Measurements from ENCODE around the gene CENPT.

CENPT gene

GRCh38 chr16:67847064-67847861 lies at the start of gene CENPT:
CENPT (minus strand) TSS chr16:67847693; CDS start chr16:67833859, 13,834 bp downstream.
- H3K27ac ChIP-seq (ENCODE audit: low read length): peak within 1 kb of the TSS; percentile 93
- H3K9ac ChIP-seq (ENCODE audit: low read length in 2 of 2): peak within 1 kb of the TSS; percentile 88 to 95
- H3K4me1 ChIP-seq (ENCODE audit: control insufficient read depth, insufficient read depth, low read length): peaks cover 55% of the 10 kb centered on the region
- no peaks in the 10 kb centered on the region for H3K36me3 ChIP-seq (ENCODE audit: control insufficient read depth in 2 of 2, insufficient read depth in 2 of 2, low read length in 2 of 2)
- no peaks in the 10 kb centered on the region for H3K9me3 ChIP-seq (ENCODE audit: control insufficient read depth in 2 of 2, low read length in 2 of 2)
- H3K4me3 ChIP-seq (ENCODE audit: low read length in 2 of 2): peak within 1 kb of the TSS; percentile 93 to 96
- H3K27me3 ChIP-seq (ENCODE audit: control insufficient read depth in 1 of 2, insufficient read depth in 2 of 2, low read length in 2 of 2): no peaks in the 10 kb centered on the region

GRCh38 chr16:67897231-67897630 lies 49.7 kb upstream of the CENPT start:
- Histone ChIP-seq H3K27ac (ENCODE audit: low read length) (no peak overlapping the region), H3K27me3 (ENCODE audit: control insufficient read depth in 1 of 2, insufficient read depth in 2 of 2, low read length in 2 of 2) (no peaks in the 10 kb centered on the region), H3K9me3 (ENCODE audit: control insufficient read depth in 2 of 2, low read length in 2 of 2) (no peaks in the 10 kb centered on the region), H3K4me1 (ENCODE audit: control insufficient read depth, insufficient read depth, low read length) (peaks cover 28% of the 10 kb centered on the region), H3K9ac (ENCODE audit: low read length in 2 of 2) (peak overlapping the region in 1 of 2 donors; percentile 6), H3K4me3 (ENCODE audit: low read length in 2 of 2) (no peak overlapping the region), H3K36me3 (ENCODE audit: control insufficient read depth in 2 of 2, insufficient read depth in 2 of 2, low read length in 2 of 2) (no peaks in the 10 kb centered on the region)

DNA sequence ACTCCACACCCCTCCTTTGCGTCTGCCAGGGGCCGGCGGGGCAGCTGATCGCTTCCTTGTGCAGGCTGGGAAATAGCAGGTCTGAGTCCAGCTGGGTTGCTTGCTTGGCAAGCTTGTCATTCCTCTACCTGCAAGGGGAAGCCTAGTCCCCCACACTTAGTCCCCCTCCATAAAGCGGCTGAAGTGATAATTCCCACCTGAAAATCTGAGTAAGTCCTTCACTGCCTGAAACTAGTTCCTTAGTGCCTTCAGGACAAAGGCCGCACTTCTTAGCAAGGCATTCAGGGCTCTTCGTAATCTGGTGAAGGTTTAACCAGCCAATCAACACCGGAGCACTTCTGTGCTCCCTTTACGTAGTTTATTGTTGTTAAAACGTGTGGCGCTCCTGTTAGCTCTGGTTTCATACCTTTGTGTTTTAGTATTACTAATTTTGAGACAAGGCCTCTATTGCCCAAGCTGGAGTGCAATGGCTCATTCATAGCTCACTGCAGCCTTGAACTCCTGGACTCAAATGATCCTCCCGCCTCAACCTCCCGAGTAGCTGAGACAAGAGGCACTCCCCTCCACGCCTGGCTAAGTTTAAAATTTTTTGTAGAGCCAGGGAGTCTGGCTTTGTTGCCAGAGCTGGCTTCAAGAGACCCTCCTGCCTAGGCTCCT lies 46.4 kb upstream of the CENPT start:
- H3K4me3 ChIP-seq (ENCODE audit: low read length in 2 of 2): peak overlapping the region; percentile 75 to 96
- no peaks in the 10 kb centered on the region for H3K27me3 ChIP-seq (ENCODE audit: control insufficient read depth in 1 of 2, insufficient read depth in 2 of 2, low read length in 2 of 2)
- no peaks in the 10 kb centered on the region for H3K9me3 ChIP-seq (ENCODE audit: control insufficient read depth in 2 of 2, low read length in 2 of 2)
- peak overlapping the region; percentile 90 for H3K27ac ChIP-seq (ENCODE audit: low read length)
- no peaks in the 10 kb centered on the region for H3K36me3 ChIP-seq (ENCODE audit: control insufficient read depth in 2 of 2, insufficient read depth in 2 of 2, low read length in 2 of 2)
- H3K4me1 ChIP-seq (ENCODE audit: control insufficient read depth, insufficient read depth, low read length): peaks cover 30% of the 10 kb centered on the region
- peak overlapping the region; percentile 96 to 99 for H3K9ac ChIP-seq (ENCODE audit: low read length in 2 of 2)

- Histone ChIP-seq H3K27me3 (ENCODE audit: control insufficient read depth in 1 of 2, insufficient read depth in 2 of 2, low read length in 2 of 2) (no peaks in the 10 kb centered on the region), H3K27ac (ENCODE audit: low read length) (peak within 1 kb of the TSS; percentile 90), H3K4me1 (ENCODE audit: control insufficient read depth, insufficient read depth, low read length) (peaks cover 30% of the 10 kb centered on the region), H3K9me3 (ENCODE audit: control insufficient read depth in 2 of 2, low read length in 2 of 2) (no peaks in the 10 kb centered on the region), H3K4me3 (ENCODE audit: low read length in 2 of 2) (peak within 1 kb of the TSS; percentile 87 to 96), H3K36me3 (ENCODE audit: control insufficient read depth in 2 of 2, insufficient read depth in 2 of 2, low read length in 2 of 2) (no peaks in the 10 kb centered on the region), H3K9ac (ENCODE audit: low read length in 2 of 2) (peak within 1 kb of the TSS; percentile 96 to 99)
These were observed 45.6 kb upstream of the CENPT start, which contains the start of gene PSKH1 for GRCh38 chr16:67892899-67893742. PSKH1 (plus strand) TSS chr16:67893254; CDS start chr16:67908750, 15,496 bp downstream.

GRCh38 chr16:67892375-67892774 lies 44.9 kb upstream of the CENPT start:
- Histone ChIP-seq H3K36me3 (ENCODE audit: control insufficient read depth in 2 of 2, insufficient read depth in 2 of 2, low read length in 2 of 2) (no peaks in the 10 kb centered on the region), H3K27ac (ENCODE audit: low read length) (peak overlapping the region; percentile 55), H3K9me3 (ENCODE audit: control insufficient read depth in 2 of 2, low read length in 2 of 2) (no peaks in the 10 kb centered on the region), H3K27me3 (ENCODE audit: control insufficient read depth in 1 of 2, insufficient read depth in 2 of 2, low read length in 2 of 2) (no peaks in the 10 kb centered on the region), H3K9ac (ENCODE audit: low read length in 2 of 2) (peak overlapping the region; percentile 75 to 79), H3K4me3 (ENCODE audit: low read length in 2 of 2) (peak overlapping the region; percentile 76 to 87), H3K4me1 (ENCODE audit: control insufficient read depth, insufficient read depth, low read length) (peaks cover 29% of the 10 kb centered on the region)

DNA sequence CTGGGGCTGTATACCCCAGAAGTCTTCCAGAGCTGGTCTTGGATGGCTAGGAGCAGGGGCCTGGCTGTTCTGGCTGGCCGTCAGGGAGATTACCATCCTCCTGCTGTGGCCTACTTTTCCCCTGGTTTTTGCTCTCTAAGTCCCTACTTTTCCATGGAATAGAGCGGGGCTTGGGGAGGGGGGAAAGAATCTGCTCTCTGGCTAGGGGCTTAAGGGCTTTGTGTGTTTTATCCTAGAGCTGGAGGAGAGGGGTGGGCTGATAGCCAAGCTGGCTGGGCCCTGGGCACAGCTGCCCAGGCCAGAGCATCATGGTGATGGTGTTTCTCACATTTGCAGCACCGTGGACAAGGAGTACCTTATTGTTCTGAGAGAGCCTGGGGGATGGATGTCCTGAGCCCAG lies 40.8 kb upstream of the CENPT start:
- Histone ChIP-seq H3K9me3 (ENCODE audit: control insufficient read depth in 2 of 2, low read length in 2 of 2) (no peaks in the 10 kb centered on the region), H3K27me3 (ENCODE audit: control insufficient read depth in 1 of 2, insufficient read depth in 2 of 2, low read length in 2 of 2) (no peaks in the 10 kb centered on the region), H3K9ac (ENCODE audit: low read length in 2 of 2) (no peak overlapping the region), H3K36me3 (ENCODE audit: control insufficient read depth in 2 of 2, insufficient read depth in 2 of 2, low read length in 2 of 2) (peaks cover 3% of the 10 kb centered on the region in 2 donors), H3K4me3 (ENCODE audit: low read length in 2 of 2) (no peak overlapping the region), H3K4me1 (ENCODE audit: control insufficient read depth, insufficient read depth, low read length) (peaks cover 21% of the 10 kb centered on the region), H3K27ac (ENCODE audit: low read length) (no peak overlapping the region)

DNA sequence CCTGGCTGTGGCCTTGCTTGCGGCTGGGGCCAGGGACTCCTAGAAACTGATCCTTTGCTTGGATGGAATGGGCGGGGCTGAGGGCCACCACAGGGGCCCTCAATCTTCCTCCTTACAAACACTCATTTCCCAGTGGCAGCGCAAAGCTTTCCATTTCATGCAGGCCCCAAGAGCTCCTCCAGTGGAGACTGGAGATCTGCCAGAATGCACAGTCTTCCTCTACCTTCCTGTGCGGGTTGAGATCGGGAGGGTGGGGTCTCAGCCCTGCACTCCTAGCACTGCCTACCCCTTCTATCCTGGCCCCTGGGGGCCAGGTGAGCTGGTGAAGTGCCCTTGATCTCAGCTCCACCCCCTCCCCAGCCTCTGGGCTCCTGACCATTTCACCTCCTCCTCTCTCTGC lies 38.9 kb upstream of the CENPT start:
- no peak overlapping the region for H3K4me3 ChIP-seq (ENCODE audit: low read length in 2 of 2)
- no peaks in the 10 kb centered on the region for H3K27me3 ChIP-seq (ENCODE audit: control insufficient read depth in 1 of 2, insufficient read depth in 2 of 2, low read length in 2 of 2)
- no peak overlapping the region for H3K27ac ChIP-seq (ENCODE audit: low read length)
- peaks cover 15% of the 10 kb centered on the region for H3K4me1 ChIP-seq (ENCODE audit: control insufficient read depth, insufficient read depth, low read length)
- no peaks in the 10 kb centered on the region for H3K9me3 ChIP-seq (ENCODE audit: control insufficient read depth in 2 of 2, low read length in 2 of 2)
- peaks cover 23% of the 10 kb centered on the region in 2 donors for H3K36me3 ChIP-seq (ENCODE audit: control insufficient read depth in 2 of 2, insufficient read depth in 2 of 2, low read length in 2 of 2)
- H3K9ac ChIP-seq (ENCODE audit: low read length in 2 of 2): no peak overlapping the region

DNA sequence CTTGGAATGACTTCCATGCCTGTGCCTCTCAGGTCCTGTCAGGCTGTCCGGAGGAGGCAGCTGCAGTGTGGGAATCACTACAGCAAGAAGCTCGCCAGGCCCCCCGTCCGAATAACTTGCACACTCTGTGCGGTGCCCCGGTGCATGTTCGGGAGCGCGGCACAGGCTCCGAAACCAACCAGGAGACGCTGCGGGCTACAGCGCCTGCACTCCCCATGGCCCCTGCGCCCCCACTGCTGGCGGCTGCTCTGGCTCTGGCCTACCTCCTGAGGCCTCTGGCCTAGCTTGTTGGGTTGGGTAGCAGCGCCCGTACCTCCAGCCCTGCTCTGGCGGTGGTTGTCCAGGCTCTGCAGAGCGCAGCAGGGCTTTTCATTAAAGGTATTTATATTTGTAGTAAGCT lies 38.5 kb upstream of the CENPT start:
- no peaks in the 10 kb centered on the region for H3K27me3 ChIP-seq (ENCODE audit: control insufficient read depth in 1 of 2, insufficient read depth in 2 of 2, low read length in 2 of 2)
- H3K4me1 ChIP-seq (ENCODE audit: control insufficient read depth, insufficient read depth, low read length): peaks cover 15% of the 10 kb centered on the region
- no peak overlapping the region for H3K9ac ChIP-seq (ENCODE audit: low read length in 2 of 2)
- H3K36me3 ChIP-seq (ENCODE audit: control insufficient read depth in 2 of 2, insufficient read depth in 2 of 2, low read length in 2 of 2): peaks cover 27% of the 10 kb centered on the region in 2 donors
- no peaks in the 10 kb centered on the region for H3K9me3 ChIP-seq (ENCODE audit: control insufficient read depth in 2 of 2, low read length in 2 of 2)
- H3K27ac ChIP-seq (ENCODE audit: low read length): no peak overlapping the region
- H3K4me3 ChIP-seq (ENCODE audit: low read length in 2 of 2): no peak overlapping the region

- peaks cover 15% of the 10 kb centered on the region for H3K4me1 ChIP-seq (ENCODE audit: control insufficient read depth, insufficient read depth, low read length)
- H3K4me3 ChIP-seq (ENCODE audit: low read length in 2 of 2): no peak overlapping the region
- no peak overlapping the region for H3K9ac ChIP-seq (ENCODE audit: low read length in 2 of 2)
- H3K27ac ChIP-seq (ENCODE audit: low read length): peak overlapping the region; percentile 41
- no peaks in the 10 kb centered on the region for H3K27me3 ChIP-seq (ENCODE audit: control insufficient read depth in 1 of 2, insufficient read depth in 2 of 2, low read length in 2 of 2)
- H3K36me3 ChIP-seq (ENCODE audit: control insufficient read depth in 2 of 2, insufficient read depth in 2 of 2, low read length in 2 of 2): peaks cover 31% of the 10 kb centered on the region in 2 donors
- H3K9me3 ChIP-seq (ENCODE audit: control insufficient read depth in 2 of 2, low read length in 2 of 2): no peaks in the 10 kb centered on the region
These were observed 38.1 kb upstream of the CENPT start for GRCh38 chr16:67885545-67885944.

DNA sequence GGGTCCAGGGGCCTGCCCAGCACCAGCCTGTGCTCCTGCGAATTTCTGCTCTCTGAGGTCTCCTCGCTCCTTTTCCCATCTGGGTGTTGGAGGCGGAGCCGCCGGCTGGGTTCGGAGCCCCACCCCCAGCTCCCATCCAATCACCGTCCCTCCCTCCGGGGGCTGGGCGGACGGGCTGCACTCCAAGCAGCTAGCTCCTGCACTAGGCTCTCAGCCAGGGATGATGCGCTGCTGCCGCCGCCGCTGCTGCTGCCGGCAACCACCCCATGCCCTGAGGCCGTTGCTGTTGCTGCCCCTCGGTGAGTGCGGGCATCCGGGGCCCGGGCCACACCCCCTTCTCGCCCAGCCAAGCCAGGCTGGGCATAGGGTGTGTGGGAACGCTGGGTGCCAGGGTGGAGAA lies 37.2 kb upstream of the CENPT start, which contains the start of gene NRN1L:
NRN1L (plus strand) TSS at position 202 of the 400 bp plus-strand sequence; CDS start at position 221, 19 bp downstream.
- H3K9me3 ChIP-seq (ENCODE audit: control insufficient read depth in 2 of 2, low read length in 2 of 2): no peaks in the 10 kb centered on the region
- H3K27me3 ChIP-seq (ENCODE audit: control insufficient read depth in 1 of 2, insufficient read depth in 2 of 2, low read length in 2 of 2): no peaks in the 10 kb centered on the region
- H3K9ac ChIP-seq (ENCODE audit: low read length in 2 of 2): peak within 1 kb of the TSS in 1 of 2 donors; percentile 5
- H3K27ac ChIP-seq (ENCODE audit: low read length): peak within 1 kb of the TSS; percentile 41
- peaks cover 40% of the 10 kb centered on the region in 2 donors for H3K36me3 ChIP-seq (ENCODE audit: control insufficient read depth in 2 of 2, insufficient read depth in 2 of 2, low read length in 2 of 2)
- H3K4me3 ChIP-seq (ENCODE audit: low read length in 2 of 2): peak within 1 kb of the TSS; percentile 35 to 64
- peaks cover 15% of the 10 kb centered on the region for H3K4me1 ChIP-seq (ENCODE audit: control insufficient read depth, insufficient read depth, low read length)

All from stomach smooth muscle (tissue), 2 donors.